ENCODE measurements around the gene COL6A2. TPM values are rescaled to one million over a fixed set of nuclear protein-coding genes. Genes with fewer than 3 reads are reported as not detected.

The COL6A2 gene
- total and polyA plus RNA-seq, 10 of the 15 experiments (the other 5 are each of a cell fraction or from before 2014, with no cell fraction given), result 0.16 to 1.3 (median 0.34) TPM; not detected in 7

DNA sequence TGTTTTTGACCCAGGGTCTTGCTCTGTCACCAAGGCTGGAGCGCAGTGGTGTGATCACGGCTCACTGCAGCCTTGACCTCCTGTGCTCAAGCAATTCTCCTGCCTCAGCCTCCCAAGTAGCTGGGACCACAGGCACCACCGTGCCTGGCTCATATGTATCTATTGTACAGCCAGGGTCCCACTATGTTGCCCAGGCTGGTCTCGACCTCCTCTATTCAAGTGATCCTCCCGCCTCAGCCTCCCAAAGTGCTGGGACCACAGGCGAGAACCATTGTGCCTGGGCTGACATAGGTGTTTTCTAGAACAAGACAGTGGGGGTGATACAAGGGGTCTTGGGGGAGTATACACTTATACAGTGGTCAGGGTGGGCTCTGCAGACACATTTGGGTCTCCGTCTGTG lies 40.0 kb downstream of the COL6A2 start:
- POLR2A ChIA-PET, result no interaction called here

DNA sequence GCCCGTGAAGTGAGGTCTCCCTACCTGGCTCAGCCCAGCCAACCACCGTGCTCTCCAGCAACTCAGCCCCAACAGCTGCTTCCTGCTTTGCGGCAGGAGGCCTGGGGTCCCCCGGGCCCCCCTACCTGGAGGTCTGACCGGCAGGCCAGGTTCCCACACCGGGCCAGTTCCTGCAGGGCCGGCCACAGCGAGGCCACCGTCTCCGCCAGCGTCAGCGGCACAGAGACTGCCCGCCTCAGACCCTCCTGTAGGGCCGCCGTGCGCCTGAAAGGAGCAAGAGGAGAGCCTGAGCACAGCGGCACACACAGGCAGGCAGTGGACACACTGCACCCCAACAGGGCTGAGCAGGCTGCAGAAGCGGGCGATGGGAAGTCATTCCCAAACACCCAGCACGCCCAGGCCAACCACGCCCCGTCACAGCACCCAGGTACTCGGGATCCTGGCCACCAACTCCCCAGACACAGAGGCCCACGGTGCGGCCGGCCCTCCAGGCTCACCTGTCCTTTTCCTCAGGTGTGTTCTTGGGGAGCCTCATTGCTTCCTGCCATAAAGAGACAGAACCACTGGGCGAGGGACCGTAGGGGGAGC lies 40.6 kb downstream of the COL6A2 start:
- no peaks in the 10 kb centered on the region for H3K79me2 ChIP-seq (ENCODE audit: control insufficient read depth, insufficient read depth, low read length)
- no peaks in the 10 kb centered on the region for H4K20me1 ChIP-seq (ENCODE audit: control insufficient read depth, insufficient read depth)
- H2AFZ ChIP-seq (ENCODE audit: control insufficient read depth, low read depth, low read length), result no peak overlapping the region
- POLR2A ChIA-PET, result interaction anchor here (0.6 kb wide), 1 partner anchor 319 kb away, joined by 4 read pairs; no protein-coding TSS in a partner anchor
- ATAC-seq, result no peak
- SMC1A ChIA-PET (ENCODE audit: uncharacterized antibody, unreplicated experiment), result no interaction called here
- H3K4me1 ChIP-seq (ENCODE audit: control insufficient read depth, insufficient read depth, low read length), result no peaks in the 10 kb centered on the region
- H3K9ac ChIP-seq (ENCODE audit: control insufficient read depth, insufficient read depth, low read length), result no peak overlapping the region
- no peak overlapping the region for H3K4me2 ChIP-seq (ENCODE audit: control insufficient read depth, insufficient read depth)
- H3K9me3 ChIP-seq (replicated peaks; ENCODE audit: control insufficient read depth, insufficient read depth, low read length), result no peaks in the 10 kb centered on the region; the same call in 2 of the 3 replicates
- no peak for DNase-seq (ENCODE audit: low read depth, low spot score)
- no peak overlapping the region for H3K4me3 ChIP-seq
- CTCF ChIA-PET, result no interaction called here
- 40% methylated on average over 28 of the region's 28 CpGs for WGBS (ENCODE audit: insufficient coverage, insufficient replicate concordance, low lambda C conversion rate, missing lambda C conversion rate)
- no TSS peak for BruUV-seq (replicated peaks)
- in situ Hi-C loops (cut with MboI) (no loop called here), intact Hi-C loops (cut with micrococcal nuclease; ENCODE audit: unreplicated experiment) (no loop called here)
- H3K27ac ChIP-seq (ENCODE audit: control insufficient read depth, insufficient read depth), result no peak overlapping the region
- FAIRE-seq, result no peak
- no peaks in the 10 kb centered on the region for H3K27me3 ChIP-seq (replicated peaks in 1 of 2; ENCODE audit: control insufficient read depth in 2 of 2, insufficient read depth in 2 of 2, low read length in 1 of 2)
- H3K36me3 ChIP-seq (ENCODE audit: control insufficient read depth in 2 of 2, insufficient read depth in 2 of 2, low read length in 1 of 2), result no peaks in the 10 kb centered on the region
- RAD21 ChIA-PET (ENCODE audit: unreplicated experiment), result no interaction called here
- TF ChIP-seq, protein P1, sequence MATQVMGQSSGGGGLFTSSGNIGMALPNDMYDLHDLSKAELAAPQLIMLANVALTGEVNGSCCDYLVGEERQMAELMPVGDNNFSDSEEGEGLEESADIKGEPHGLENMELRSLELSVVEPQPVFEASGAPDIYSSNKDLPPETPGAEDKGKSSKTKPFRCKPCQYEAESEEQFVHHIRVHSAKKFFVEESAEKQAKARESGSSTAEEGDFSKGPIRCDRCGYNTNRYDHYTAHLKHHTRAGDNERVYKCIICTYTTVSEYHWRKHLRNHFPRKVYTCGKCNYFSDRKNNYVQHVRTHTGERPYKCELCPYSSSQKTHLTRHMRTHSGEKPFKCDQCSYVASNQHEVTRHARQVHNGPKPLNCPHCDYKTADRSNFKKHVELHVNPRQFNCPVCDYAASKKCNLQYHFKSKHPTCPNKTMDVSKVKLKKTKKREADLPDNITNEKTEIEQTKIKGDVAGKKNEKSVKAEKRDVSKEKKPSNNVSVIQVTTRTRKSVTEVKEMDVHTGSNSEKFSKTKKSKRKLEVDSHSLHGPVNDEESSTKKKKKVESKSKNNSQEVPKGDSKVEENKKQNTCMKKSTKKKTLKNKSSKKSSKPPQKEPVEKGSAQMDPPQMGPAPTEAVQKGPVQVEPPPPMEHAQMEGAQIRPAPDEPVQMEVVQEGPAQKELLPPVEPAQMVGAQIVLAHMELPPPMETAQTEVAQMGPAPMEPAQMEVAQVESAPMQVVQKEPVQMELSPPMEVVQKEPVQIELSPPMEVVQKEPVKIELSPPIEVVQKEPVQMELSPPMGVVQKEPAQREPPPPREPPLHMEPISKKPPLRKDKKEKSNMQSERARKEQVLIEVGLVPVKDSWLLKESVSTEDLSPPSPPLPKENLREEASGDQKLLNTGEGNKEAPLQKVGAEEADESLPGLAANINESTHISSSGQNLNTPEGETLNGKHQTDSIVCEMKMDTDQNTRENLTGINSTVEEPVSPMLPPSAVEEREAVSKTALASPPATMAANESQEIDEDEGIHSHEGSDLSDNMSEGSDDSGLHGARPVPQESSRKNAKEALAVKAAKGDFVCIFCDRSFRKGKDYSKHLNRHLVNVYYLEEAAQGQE (IDR thresholded peaks at IDR 0.05; ENCODE audit: low read depth, low read length), result no peak
- no peak for TF ChIP-seq MYB (IDR thresholded peaks at IDR 0.05; ENCODE audit: borderline replicate concordance, low read depth, low read length)
- no peak for TF ChIP-seq HDAC6 (IDR thresholded peaks at IDR 0.05; ENCODE audit: unreplicated experiment)
- TF ChIP-seq, protein P2, sequence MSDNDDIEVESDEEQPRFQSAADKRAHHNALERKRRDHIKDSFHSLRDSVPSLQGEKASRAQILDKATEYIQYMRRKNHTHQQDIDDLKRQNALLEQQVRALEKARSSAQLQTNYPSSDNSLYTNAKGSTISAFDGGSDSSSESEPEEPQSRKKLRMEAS (IDR thresholded peaks at IDR 0.05; ENCODE audit: low read depth, low read length), result no peak
- TF ChIP-seq, protein P3, sequence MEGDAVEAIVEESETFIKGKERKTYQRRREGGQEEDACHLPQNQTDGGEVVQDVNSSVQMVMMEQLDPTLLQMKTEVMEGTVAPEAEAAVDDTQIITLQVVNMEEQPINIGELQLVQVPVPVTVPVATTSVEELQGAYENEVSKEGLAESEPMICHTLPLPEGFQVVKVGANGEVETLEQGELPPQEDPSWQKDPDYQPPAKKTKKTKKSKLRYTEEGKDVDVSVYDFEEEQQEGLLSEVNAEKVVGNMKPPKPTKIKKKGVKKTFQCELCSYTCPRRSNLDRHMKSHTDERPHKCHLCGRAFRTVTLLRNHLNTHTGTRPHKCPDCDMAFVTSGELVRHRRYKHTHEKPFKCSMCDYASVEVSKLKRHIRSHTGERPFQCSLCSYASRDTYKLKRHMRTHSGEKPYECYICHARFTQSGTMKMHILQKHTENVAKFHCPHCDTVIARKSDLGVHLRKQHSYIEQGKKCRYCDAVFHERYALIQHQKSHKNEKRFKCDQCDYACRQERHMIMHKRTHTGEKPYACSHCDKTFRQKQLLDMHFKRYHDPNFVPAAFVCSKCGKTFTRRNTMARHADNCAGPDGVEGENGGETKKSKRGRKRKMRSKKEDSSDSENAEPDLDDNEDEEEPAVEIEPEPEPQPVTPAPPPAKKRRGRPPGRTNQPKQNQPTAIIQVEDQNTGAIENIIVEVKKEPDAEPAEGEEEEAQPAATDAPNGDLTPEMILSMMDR (IDR thresholded peaks at IDR 0.05 in 2 of 3, conservative IDR thresholded peaks at IDR 0.05 in 1 of 3; ENCODE audit: control insufficient read depth in 2 of 3, extremely low read depth in 1 of 3, insufficient read depth in 1 of 3, low read depth in 3 of 3, low read length in 3 of 3), result no peak
- no peak for TF ChIP-seq CBX3 (IDR thresholded peaks at IDR 0.05; ENCODE audit: borderline replicate concordance, low read depth)

More for the DNA sequence above, 40.0 kb downstream of the COL6A2 start:
- no peak overlapping the region for H3K4me2 ChIP-seq (ENCODE audit: control insufficient read depth, insufficient read depth)
- in situ Hi-C loops (cut with MboI), result no loop called here
- ChIA-PET SMC1A (ENCODE audit: uncharacterized antibody, unreplicated experiment) (no interaction called here), CTCF (no interaction called here), RAD21 (ENCODE audit: unreplicated experiment) (no interaction called here)
- no TSS peak for BruUV-seq (replicated peaks)
- H4K20me1 ChIP-seq (ENCODE audit: control insufficient read depth, insufficient read depth), result no peaks in the 10 kb centered on the region
- WGBS (ENCODE audit: insufficient coverage, insufficient replicate concordance, low lambda C conversion rate, missing lambda C conversion rate), result 47% methylated on average over 7 of the region's 7 CpGs
- H3K4me1 ChIP-seq (ENCODE audit: control insufficient read depth, insufficient read depth, low read length), result no peaks in the 10 kb centered on the region
- ATAC-seq (no peak), FAIRE-seq (no peak), DNase-seq (ENCODE audit: low read depth, low spot score) (no peak)
- no peaks in the 10 kb centered on the region; the same call in 2 of the 3 replicates for H3K9me3 ChIP-seq (replicated peaks; ENCODE audit: control insufficient read depth, insufficient read depth, low read length)
- no peaks in the 10 kb centered on the region for H3K27me3 ChIP-seq (replicated peaks in 1 of 2; ENCODE audit: control insufficient read depth in 2 of 2, insufficient read depth in 2 of 2, low read length in 1 of 2)
- H3K79me2 ChIP-seq (ENCODE audit: control insufficient read depth, insufficient read depth, low read length), result no peaks in the 10 kb centered on the region
- no peak overlapping the region for H3K9ac ChIP-seq (ENCODE audit: control insufficient read depth, insufficient read depth, low read length)
- H2AFZ ChIP-seq (ENCODE audit: control insufficient read depth, low read depth, low read length), result no peak overlapping the region
- no peak for TF ChIP-seq PAX8 (IDR thresholded peaks at IDR 0.05)
- TF ChIP-seq MTA3 (IDR thresholded peaks at IDR 0.05; ENCODE audit: borderline replicate concordance, low read length), result no peak
- no peak for TF ChIP-seq SREBF2 (IDR thresholded peaks at IDR 0.05; ENCODE audit: low read length)
- TF ChIP-seq DPF2 (IDR thresholded peaks at IDR 0.05), result no peak
- no peak for TF ChIP-seq IKZF1 (conservative IDR thresholded peaks at IDR 0.05)
- TF ChIP-seq NRF1 (conservative IDR thresholded peaks at IDR 0.05; ENCODE audit: low read depth, low read length), result no peak
- no peak for TF ChIP-seq TARDBP (IDR thresholded peaks at IDR 0.05; ENCODE audit: borderline replicate concordance)
- no peak for TF ChIP-seq BHLHE40 (IDR thresholded peaks at IDR 0.05; ENCODE audit: borderline replicate concordance in 1 of 2, low read depth in 2 of 2, low read length in 1 of 2)
- H3K27ac ChIP-seq (ENCODE audit: control insufficient read depth, insufficient read depth), result no peak overlapping the region
- no peak overlapping the region for H3K4me3 ChIP-seq
- no peaks in the 10 kb centered on the region for H3K36me3 ChIP-seq (ENCODE audit: control insufficient read depth in 2 of 2, insufficient read depth in 2 of 2, low read length in 1 of 2)
- intact Hi-C loops (cut with micrococcal nuclease; ENCODE audit: unreplicated experiment), result no loop called here
